Astrocyte (in vitro differentiated cells and primary cell): ENCODE data around the gene ABCC1.

ENCODE experiments used
- CTCF ChIP-seq: IDR thresholded peaks from 2 replicates; pipeline ENCODE4 v1.5.1; 2011; ENCODE audit warnings: low read depth, mild to moderate bottlenecking, inconsistent platforms, low read length, moderate library complexity; ENCODE audit not compliant: insufficient read depth
- EZH2 ChIP-seq: IDR thresholded peaks from 2 replicates; pipeline ENCODE4 v1.6.1; 2012; ENCODE audit warnings: mild to moderate bottlenecking, low read length, inconsistent platforms; ENCODE audit not compliant: insufficient read depth

- no peak for TF ChIP-seq CTCF
- no peak for TF ChIP-seq EZH2
These were observed 17.6 kb downstream of the ABCC1 start for GRCh38 chr16:15966836-15967546.
